ENCODE measurements around the gene CCDC157. TPM values are rescaled to one million over a fixed set of nuclear protein-coding genes. Genes with fewer than 3 reads are reported as not detected.
A peak's percentile ranks its signal among the peaks of the same experiment; 100 is the strongest.

The CCDC157 gene
- total RNA-seq, 1 experiment from 2014 or later: 3.5 TPM

GRCh38 chr22:30396871-30397655 is 40.3 kb downstream of the CCDC157 start, which contains the start of gene SEC14L2:
Gene SEC14L2 (plus strand): TSS chr22:30397018. CDS start chr22:30397117, 99 bp downstream.
- no peak within 1 kb of the TSS for H3K27ac ChIP-seq (ENCODE audit: low read length)
- H3K9ac ChIP-seq (ENCODE audit: low read length): peak within 1 kb of the TSS; percentile 70
- no peaks in the 10 kb centered on the region for H3K27me3 ChIP-seq (ENCODE audit: low read length)
- H3K79me2 ChIP-seq (ENCODE audit: low read length): peaks cover 25% of the 10 kb centered on the region
- H2AFZ ChIP-seq (ENCODE audit: low read length): peak within 1 kb of the TSS; percentile 58
- no peaks in the 10 kb centered on the region for H3K9me2 ChIP-seq (replicated peaks; ENCODE audit: low read length)
- ATAC-seq: peak; percentile 88
- peak; percentile 58 for DNase-seq
- H3K9me3 ChIP-seq (ENCODE audit: low read length): no peaks in the 10 kb centered on the region
- H4K20me1 ChIP-seq (ENCODE audit: low read length): peaks cover 6% of the 10 kb centered on the region; the same call in 1 of the 2 replicates
- TF ChIP-seq EZH2phosphoT487 (IDR thresholded peaks at IDR 0.05; ENCODE audit: borderline replicate concordance, low read length) (no peak), CTCF (conservative IDR thresholded peaks at IDR 0.05; ENCODE audit: low read depth, low read length) (no peak), EZH2 (IDR thresholded peaks at IDR 0.05; ENCODE audit: low read length, unreplicated experiment) (no peak)
- ChIA-PET POLR2A (ENCODE audit: unreplicated experiment) (interaction anchor here (0.5 to 1.3 kb wide), 3 partner anchors 15 to 1341 kb away, joined by 4 to 5 read pairs (median 5); no protein-coding TSS in a partner anchor), CTCF (interaction anchor here (1.0 to 1.4 kb wide), 2 partner anchors 27 to 109 kb away, joined by 3 to 5 read pairs; no protein-coding TSS in a partner anchor)
- H3K4me2 ChIP-seq (ENCODE audit: low read length): peak within 1 kb of the TSS; percentile 97
- H3K4me3 ChIP-seq (ENCODE audit: low read length): peak within 1 kb of the TSS; percentile 87
- H3F3A ChIP-seq (ENCODE audit: low read length, unreplicated experiment): no peaks in the 10 kb centered on the region
- H3K36me3 ChIP-seq (ENCODE audit: low read depth, low read length): no peaks in the 10 kb centered on the region
- BruUV-seq (replicated peaks): TSS peak; percentile 42
- peaks cover 8% of the 10 kb centered on the region for H3K4me1 ChIP-seq (ENCODE audit: insufficient read depth, low read length)
- intact Hi-C loops (cut with micrococcal nuclease): no loop called here

- Histone ChIP-seq H3K79me2 (ENCODE audit: low read length) (peaks cover 25% of the 10 kb centered on the region), H3K9ac (ENCODE audit: low read length) (peak overlapping the region; percentile 70), H4K20me1 (ENCODE audit: low read length) (peaks cover 6% of the 10 kb centered on the region; the same call in 1 of the 2 replicates), H3K27me3 (ENCODE audit: low read length) (no peaks in the 10 kb centered on the region), H3K4me1 (ENCODE audit: insufficient read depth, low read length) (peaks cover 8% of the 10 kb centered on the region), H2AFZ (ENCODE audit: low read length) (peak overlapping the region; percentile 58), H3K36me3 (ENCODE audit: low read depth, low read length) (no peaks in the 10 kb centered on the region), H3K9me3 (ENCODE audit: low read length) (no peaks in the 10 kb centered on the region), H3K4me2 (ENCODE audit: low read length) (peak overlapping the region; percentile 97), H3F3A (ENCODE audit: low read length, unreplicated experiment) (no peaks in the 10 kb centered on the region), H3K4me3 (ENCODE audit: low read length) (peak overlapping the region; percentile 87), H3K27ac (ENCODE audit: low read length) (no peak overlapping the region), H3K9me2 (replicated peaks; ENCODE audit: low read length) (no peaks in the 10 kb centered on the region)
- ATAC-seq (peak; percentile 8; the same call in 1 of the 2 replicates), DNase-seq (peak; percentile 3)
- no TSS peak for BruUV-seq (replicated peaks)
- ChIA-PET POLR2A (ENCODE audit: unreplicated experiment) (interaction anchor here (1.3 kb wide), 1 partner anchor 26 kb away, joined by 5 read pairs; no protein-coding TSS in a partner anchor), CTCF (interaction anchor here (1.4 kb wide), 1 partner anchor 110 kb away, joined by 3 read pairs; no protein-coding TSS in a partner anchor)
- TF ChIP-seq EZH2 (IDR thresholded peaks at IDR 0.05; ENCODE audit: low read length, unreplicated experiment) (no peak), EZH2phosphoT487 (IDR thresholded peaks at IDR 0.05; ENCODE audit: borderline replicate concordance, low read length) (no peak), CTCF (conservative IDR thresholded peaks at IDR 0.05; ENCODE audit: low read depth, low read length) (no peak)
- intact Hi-C loops (cut with micrococcal nuclease): no loop called here
Observed at GRCh38 chr22:30397656-30398635, 41.1 kb downstream of the CCDC157 start.

Data from PC-3 (cell line).